COR-L47 (cell line): ENCODE measurements around the gene DNAJC1.
A peak's percentile ranks its signal among the peaks of the same experiment; 100 is the strongest.

Experiments
- DNase-seq: peaks from one replicate; lab custom pipeline; 2025; lab: John Stamatoyannopoulos, UW

Gene DNAJC1

GRCh38 chr10:21959998-21960397 lies 43.5 kb downstream of the DNAJC1 start:
- no peak for DNase-seq

- no peak for DNase-seq
Observed at GRCh38 chr10:21954690-21955089, 48.8 kb downstream of the DNAJC1 start.

GRCh38 chr10:21954132-21954531 lies 49.4 kb downstream of the DNAJC1 start:
- DNase-seq: no peak

GRCh38 chr10:21953585-21954057 lies 49.9 kb downstream of the DNAJC1 start:
- peak; percentile 15 for DNase-seq

GRCh38 chr10:21950566-21950965 lies 53.0 kb downstream of the DNAJC1 start:
- DNase-seq: no peak

- no peak for DNase-seq
Observed at GRCh38 chr10:21946946-21947345, 56.6 kb downstream of the DNAJC1 start.

- no peak for DNase-seq
Observed at GRCh38 chr10:21944727-21945386, 58.7 kb downstream of the DNAJC1 start.

GRCh38 chr10:21943633-21944265 lies 59.8 kb downstream of the DNAJC1 start:
- no peak for DNase-seq

- DNase-seq: no peak
Observed at GRCh38 chr10:21935439-21936023, 68.0 kb downstream of the DNAJC1 start.

GRCh38 chr10:21934307-21934706 lies 69.2 kb downstream of the DNAJC1 start:
- DNase-seq: no peak

- DNase-seq: no peak
Observed at GRCh38 chr10:21929070-21929469, 74.5 kb downstream of the DNAJC1 start.

GRCh38 chr10:21927631-21928353 lies 75.7 kb downstream of the DNAJC1 start:
- DNase-seq: no peak

- DNase-seq: no peak
Observed at GRCh38 chr10:21926949-21927348, 76.6 kb downstream of the DNAJC1 start.

GRCh38 chr10:21926358-21926925 lies 77.1 kb downstream of the DNAJC1 start:
- no peak for DNase-seq

- no peak for DNase-seq
Observed at GRCh38 chr10:21925851-21926250, 77.7 kb downstream of the DNAJC1 start.

GRCh38 chr10:21924511-21924910 lies 79.0 kb downstream of the DNAJC1 start:
- DNase-seq: no peak

- DNase-seq: no peak
Observed at GRCh38 chr10:21920633-21921032, 82.9 kb downstream of the DNAJC1 start.

GRCh38 chr10:21919906-21920305 lies 83.6 kb downstream of the DNAJC1 start:
- DNase-seq: no peak

- no peak for DNase-seq
Observed at GRCh38 chr10:21919117-21919516, 84.4 kb downstream of the DNAJC1 start.

- DNase-seq: no peak
Observed at GRCh38 chr10:21912625-21913024, 90.9 kb downstream of the DNAJC1 start.

- no peak for DNase-seq
Observed at GRCh38 chr10:21910798-21911197, 92.7 kb downstream of the DNAJC1 start.

- no peak for DNase-seq
Observed at GRCh38 chr10:21907436-21907835, 96.1 kb downstream of the DNAJC1 start.
